Fibroblast of lung (primary cell): ENCODE data around the gene AXL.

Source experiments
- CTCF ChIP-seq, 2 donors: IDR thresholded peaks in 1 of 2; conservative IDR thresholded peaks in 1 of 2; 1 replicate in 1 of 2; 2 replicates in 1 of 2; pipeline ENCODE4 v1.5.1; 2011 to 2012; ENCODE audit warnings: low read length in 2 of 2, control low read depth in 1 of 2, inconsistent platforms in 1 of 2, low read depth in 1 of 2, mild to moderate bottlenecking in 1 of 2
- EZH2 ChIP-seq: IDR thresholded peaks from 2 replicates; pipeline ENCODE4 v1.5.1; 2012; ENCODE audit warnings: low read length, control low read depth, mild to moderate bottlenecking; ENCODE audit errors: missing control alignments

DNA sequence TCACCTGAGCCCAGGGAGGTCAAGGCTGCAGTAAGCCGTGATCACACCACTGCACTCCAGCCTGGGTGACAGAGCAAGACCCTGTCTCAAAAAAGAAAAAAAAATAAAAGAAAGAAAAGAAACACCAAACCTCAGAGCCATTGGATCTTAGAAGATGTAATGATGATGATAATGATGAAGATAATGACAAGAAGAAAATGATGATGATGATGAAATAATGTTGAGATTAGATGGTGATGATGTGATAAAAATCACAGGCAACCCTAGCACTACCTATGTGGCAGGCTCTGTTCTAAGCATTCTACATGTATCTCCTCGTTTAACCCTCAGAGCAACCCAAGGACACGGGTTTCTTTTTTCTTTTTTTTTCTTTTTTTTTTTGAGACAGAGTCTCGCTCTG, 25.1 kb downstream of the AXL start:
- TF ChIP-seq CTCF (conservative IDR thresholded peaks at IDR 0.05 in 1 of 2, IDR thresholded peaks at IDR 0.05 in 1 of 2; ENCODE audit: low read depth in 1 of 2, low read length in 2 of 2) (no peak), EZH2 (no peak)
